Kidney tubule cell (primary cell): ENCODE data around the gene TPRX1.
A peak's percentile ranks its signal among the peaks of the same experiment; 100 is the strongest.
"Not testable (repeated sequence)": the region's sequence is repeated elsewhere in the genome, so short reads cannot be mapped to it uniquely, and the experiment has no call there.

Source experiments
- DNase-seq: peaks from one replicate; pipeline ENCODE4 v3.0.0-alpha.2; 2018; ENCODE audit warnings: low spot score

TPRX1 gene

DNA sequence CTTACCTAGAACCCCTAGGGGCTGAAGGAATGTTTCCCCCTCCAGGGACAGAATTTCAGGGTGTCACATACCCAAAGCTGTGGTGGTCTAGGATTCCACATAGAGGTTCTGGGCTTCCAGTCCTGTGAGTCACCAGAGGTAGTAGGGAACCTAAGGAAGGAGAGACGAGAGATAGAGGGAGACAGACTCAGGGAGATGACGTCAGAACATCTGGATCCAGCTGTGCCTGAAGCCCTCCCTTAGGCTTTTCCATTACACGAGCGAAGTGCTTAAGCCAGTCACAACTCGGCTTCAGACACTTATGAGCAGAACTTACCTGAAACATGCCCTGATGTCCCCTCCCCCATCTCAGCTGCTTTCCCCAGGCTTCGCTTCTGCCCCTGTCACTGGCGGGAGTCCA lies 37.7 kb downstream of the TPRX1 start:
- DNase-seq, result no peak

GRCh38 chr19:47766359-47766620 lies 38.1 kb downstream of the TPRX1 start:
- DNase-seq, result no peak

GRCh38 chr19:47765523-47766358 lies 38.6 kb downstream of the TPRX1 start:
- DNase-seq, result peak; percentile 54

DNA sequence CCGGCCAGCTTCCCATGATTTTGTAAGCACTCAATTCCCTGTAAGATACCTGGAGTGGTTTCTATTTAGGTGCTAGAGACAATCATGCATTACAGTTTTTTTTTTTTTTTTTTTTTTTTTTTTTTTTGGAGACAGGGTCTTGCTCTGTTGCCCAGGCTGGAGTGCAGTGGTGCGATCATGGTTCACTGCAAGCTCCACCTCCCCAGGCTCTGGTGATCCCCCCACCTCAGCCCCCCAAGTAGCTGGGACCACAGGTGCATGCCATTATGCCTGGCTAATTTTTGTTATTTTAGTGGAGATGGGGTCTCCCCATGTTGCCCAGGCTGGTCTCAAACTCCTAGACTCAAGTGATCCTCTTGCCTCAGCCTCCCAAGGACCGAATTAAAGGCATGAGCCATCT lies 39.6 kb downstream of the TPRX1 start:
- DNase-seq, result not testable (repeated sequence)

GRCh38 chr19:47762615-47763308 lies 41.6 kb downstream of the TPRX1 start:
- DNase-seq, result no peak

DNA sequence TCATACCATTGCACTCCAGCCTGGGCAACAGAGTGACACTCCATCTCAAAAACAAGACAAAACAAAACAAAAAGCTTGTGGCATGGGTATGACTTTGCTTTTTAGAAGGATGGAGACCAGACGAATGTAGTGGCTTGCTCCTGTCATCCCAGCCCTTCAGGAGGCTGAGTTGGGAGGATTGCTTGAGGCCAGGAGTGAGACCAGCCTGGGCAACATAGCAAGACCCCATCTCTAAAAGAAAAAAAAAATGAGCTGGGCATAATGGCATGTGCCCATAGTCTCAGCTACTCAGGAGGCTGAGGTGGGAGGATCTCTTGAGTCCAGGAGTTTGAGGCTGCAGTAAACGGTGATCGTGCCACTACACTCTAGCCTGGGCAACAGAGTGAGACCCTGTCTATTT lies 42.2 kb downstream of the TPRX1 start:
- DNase-seq, result no peak

DNA sequence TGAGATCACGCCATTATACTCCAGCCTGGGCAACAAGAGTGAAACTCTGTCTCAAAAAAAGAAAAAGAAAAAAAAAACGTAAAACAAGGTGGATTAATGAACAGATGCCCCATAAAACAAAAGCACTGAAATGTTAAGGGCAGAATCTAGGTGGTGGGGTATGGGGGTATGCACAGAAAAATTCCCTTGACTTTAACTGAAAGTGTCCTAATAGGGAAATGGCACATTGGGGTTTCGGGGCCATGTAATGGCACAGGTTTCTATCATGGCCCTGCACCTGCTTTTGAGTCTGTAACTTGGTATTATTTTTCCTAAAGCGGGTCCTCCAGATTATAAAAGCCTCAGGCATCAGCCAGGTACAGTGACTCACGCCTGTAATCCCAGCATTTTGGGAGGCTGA lies 42.8 kb downstream of the TPRX1 start:
- DNase-seq, result no peak

DNA sequence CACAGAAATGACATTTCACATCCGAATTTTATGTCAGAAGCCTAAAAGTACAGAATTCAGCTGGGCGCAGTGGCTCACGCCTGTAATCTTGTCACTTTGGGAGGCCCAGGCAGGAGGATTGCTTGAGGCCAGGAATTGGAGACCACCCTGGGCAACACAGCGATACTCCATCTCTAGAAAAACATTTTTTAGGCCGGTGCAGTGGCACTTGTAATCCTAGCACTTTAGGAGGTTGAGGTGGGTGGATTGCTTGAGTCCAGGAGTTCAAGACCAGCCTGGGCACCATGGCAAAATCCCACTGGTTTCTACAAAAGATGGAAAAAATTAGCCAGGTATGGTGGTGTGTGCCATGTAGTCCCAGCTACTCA lies 43.7 kb downstream of the TPRX1 start:
- DNase-seq, result no peak

DNA sequence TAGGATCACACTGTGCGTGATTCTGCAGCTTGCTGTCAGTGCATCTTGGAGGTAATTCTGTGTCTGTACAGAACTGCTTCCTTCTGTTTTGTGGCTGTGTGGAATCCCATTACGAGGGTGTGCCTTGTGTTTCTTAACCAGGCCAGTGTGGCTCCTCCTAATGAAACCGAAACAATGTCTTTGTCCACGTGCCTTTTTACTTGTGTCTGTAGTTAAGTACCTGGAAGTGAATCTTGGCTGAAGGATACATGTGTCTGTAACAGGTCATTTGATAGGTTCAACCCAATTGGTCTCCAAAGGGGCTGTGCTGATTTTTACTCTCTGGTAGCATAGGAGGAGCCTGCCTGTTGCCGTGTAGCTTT lies 45.9 kb downstream of the TPRX1 start:
- no peak for DNase-seq

GRCh38 chr19:47757617-47758442 lies 46.5 kb downstream of the TPRX1 start:
- no peak for DNase-seq

GRCh38 chr19:47756953-47757608 lies 47.3 kb downstream of the TPRX1 start:
- no peak for DNase-seq

GRCh38 chr19:47756627-47756929 lies 47.8 kb downstream of the TPRX1 start:
- DNase-seq, result no peak

DNA sequence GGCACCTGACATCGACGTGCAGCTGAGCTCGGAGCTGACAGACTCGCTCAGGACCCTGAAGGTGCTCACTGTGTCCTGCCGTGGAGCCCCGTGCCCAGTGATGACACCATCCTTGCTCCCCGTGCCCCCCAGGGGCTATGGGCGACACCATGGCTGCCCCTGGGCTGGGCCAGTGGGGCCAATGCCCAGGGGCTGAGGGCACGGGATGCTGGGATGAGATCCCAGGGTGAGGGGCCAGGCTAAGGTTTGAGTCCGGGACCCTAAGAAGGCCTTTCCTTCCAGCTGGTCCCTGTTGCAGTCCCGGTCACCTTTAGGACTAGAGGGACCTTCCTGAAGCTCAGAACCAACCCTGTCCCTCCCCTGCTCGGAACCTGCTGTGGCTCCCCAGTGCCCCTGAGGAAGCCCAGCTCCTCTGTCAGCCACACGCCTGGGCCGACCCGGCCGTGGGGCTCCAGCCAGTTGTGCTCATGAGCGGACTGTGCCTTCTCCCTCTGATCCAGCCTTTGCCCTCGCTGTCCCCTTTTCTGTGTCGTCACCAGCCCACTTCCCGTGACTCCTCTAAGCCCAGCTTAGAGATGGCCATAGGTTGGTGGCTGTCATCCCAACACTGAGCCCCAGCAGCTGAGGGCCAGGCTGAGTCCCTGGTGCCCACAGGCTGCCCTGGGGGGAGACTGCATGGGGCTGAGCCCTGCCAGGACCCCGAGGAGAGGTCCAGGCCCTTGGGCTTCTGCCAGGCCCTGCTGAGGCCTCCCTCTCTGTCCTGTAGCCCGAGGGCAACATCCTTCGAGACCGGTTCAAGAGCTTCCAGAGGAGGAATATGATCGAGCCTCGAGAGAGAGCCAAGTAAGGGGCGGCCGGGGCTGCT lies 48.4 kb downstream of the TPRX1 start:
- no peak for DNase-seq

DNA sequence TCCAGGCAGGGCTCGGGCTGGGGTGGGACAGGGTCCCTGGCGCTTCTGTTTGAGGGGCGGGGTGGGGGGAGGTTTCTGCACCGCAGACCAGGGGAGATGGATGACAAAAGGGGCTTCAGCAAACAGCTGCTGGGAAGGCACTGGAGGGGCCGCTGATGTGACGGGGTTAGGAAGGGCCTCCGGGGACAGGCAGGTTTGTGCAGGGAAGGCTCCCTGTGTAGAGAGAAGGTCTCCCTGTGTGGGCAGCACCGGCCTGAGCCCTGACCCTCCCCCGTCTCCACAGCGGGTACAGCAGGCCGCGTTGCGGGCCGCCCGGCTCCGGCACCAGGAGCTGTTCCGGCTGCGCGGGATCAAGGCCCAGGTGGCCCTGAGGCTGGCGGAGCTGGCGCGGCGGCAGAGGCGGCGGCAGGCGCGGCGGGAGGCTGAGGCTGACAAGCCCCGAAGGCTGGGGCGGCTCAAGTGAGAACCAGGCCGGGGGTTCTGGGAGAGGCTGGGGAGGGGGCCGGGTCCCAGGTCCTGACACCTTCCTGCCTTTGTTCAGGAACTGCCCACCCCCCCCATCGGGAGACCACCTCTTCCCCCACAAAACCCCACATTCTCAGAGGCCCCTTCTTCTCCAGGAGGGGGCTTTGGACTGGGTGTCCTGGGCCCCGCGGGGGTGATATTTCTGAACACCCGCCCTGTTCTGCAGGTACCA lies 49.1 kb downstream of the TPRX1 start:
- no peak for DNase-seq

DNA sequence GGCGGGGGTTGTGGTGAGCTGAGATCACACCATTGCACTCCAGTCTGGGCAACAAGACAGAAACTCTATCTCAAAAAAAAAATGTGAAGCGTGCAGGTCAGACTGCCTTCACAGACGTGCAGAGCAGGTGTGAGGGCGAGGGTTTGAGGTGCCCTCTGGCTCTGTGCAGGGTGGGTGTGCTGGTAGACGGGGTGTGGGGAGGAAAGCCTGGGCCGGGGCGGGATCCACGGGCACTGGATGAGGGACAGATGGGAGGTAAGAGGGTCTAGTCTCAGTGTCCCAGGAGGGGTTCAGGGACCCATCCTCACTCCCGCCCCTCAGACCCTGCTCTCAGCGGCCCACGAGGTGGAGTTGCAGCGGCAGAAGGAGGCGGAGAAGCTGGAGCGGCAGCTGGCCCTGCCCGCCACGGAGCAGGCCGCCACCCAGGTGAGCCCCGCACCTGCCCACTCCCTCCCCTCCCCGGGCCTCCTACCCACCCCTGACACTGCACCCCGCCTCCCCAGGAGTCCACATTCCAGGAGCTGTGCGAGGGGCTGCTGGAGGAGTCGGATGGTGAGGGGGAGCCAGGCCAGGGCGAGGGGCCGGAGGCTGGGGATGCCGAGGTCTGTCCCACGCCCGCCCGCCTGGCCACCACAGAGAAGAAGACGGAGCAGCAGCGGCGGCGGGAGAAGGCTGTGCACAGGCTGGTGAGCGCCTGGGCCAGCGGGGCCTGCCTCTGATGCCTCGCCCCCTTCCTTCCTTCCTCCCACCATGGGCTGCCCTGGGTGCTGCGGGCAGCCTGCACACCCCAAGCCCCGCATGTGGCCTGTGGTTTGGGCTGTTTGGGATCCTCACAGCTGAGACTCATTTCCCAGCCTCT lies 49.9 kb downstream of the TPRX1 start:
- no peak for DNase-seq

DNA sequence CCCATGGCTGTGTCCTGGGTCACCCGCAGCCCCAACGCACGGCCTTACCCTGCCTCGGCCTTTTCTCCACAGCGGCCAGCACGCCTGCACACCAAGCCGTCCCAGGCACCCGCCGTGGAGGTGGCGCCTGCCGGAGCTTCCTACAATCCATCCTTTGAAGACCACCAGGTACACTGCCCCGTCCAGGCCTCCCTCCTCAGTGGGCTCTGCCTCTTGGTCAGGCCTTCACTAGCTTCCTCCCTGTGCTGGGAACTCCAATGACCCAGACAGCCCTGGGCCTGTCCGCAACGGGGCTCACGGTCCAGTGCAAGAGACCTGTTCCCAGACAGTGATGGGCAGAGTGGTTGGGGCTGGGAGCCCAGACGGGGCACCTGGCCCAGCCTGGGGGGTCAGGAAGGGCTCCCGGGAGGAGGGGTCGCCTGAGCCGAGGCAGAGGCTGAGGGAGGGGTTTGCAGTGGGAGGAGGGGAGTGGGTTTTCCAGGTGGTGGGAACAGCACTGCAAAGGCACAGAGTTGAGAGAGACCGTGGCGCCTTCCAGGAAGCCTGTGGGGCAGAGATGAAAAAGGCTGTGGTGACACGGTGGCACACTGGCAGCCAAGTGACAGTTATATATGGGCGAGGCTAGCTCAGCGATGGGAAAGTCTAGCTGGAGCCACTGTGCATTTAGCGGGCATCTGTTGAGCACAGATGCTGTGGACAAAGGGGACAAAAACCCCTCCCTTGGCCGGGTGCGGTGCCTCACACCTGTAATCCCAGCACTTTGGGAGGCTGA lies 51.7 kb downstream of the TPRX1 start:
- no peak for DNase-seq
